ENCODE results near the gene MYH16. TPM values are rescaled to one million over a fixed set of nuclear protein-coding genes. Genes with fewer than 3 reads are reported as not detected.
A peak's percentile ranks its signal among the peaks of the same experiment; 100 is the strongest.

The MYH16 gene
- total and polyA plus RNA-seq, 2 donors (not counting 1 experiment from before 2014, with no cell fraction given), result not detected

GRCh38 chr7:99325592-99326407 is 53.2 kb downstream of the MYH16 start, which contains the start of gene ARPC1A:
TSS of gene ARPC1A (plus strand) at chr7:99325898. CDS start at chr7:99333354, 7,456 bp downstream.
- Histone ChIP-seq H2AFZ (ENCODE audit: insufficient read depth, low read depth, low read length, poor library complexity, severe bottlenecking) (peak within 1 kb of the TSS; percentile 98), H4K20me1 (ENCODE audit: control insufficient read depth, insufficient read depth, low read length, poor library complexity, severe bottlenecking) (peaks cover 44% of the 10 kb centered on the region), H3K27me3 (replicated peaks in 1 of 4; ENCODE audit: control extremely low read depth in 1 of 4, control insufficient read depth in 3 of 4, insufficient read depth in 4 of 4, low read length in 3 of 4) (no peaks in the 10 kb centered on the region), H3K9me3 (ENCODE audit: control extremely low read depth in 1 of 3, control insufficient read depth in 2 of 3, insufficient read depth in 1 of 3, low read length in 2 of 3) (no peaks in the 10 kb centered on the region), H3K4me1 (ENCODE audit: control insufficient read depth in 2 of 2, insufficient read depth in 2 of 2, low read length in 2 of 2) (peaks cover 22 to 28% of the 10 kb centered on the region in 2 donors), H3K36me3 (replicated peaks in 1 of 2; ENCODE audit: control extremely low read depth in 1 of 2, control insufficient read depth in 1 of 2, extremely low read depth in 1 of 2, insufficient read depth in 2 of 2, low read length in 1 of 2) (no peaks in the 10 kb centered on the region), H3K4me2 (replicated peaks; ENCODE audit: low read depth, low read length, poor library complexity, severe bottlenecking) (peak within 1 kb of the TSS; percentile 99), H3K27ac (ENCODE audit: low read length in 2 of 2) (peak within 1 kb of the TSS; percentile 56 to 80), H3K79me2 (ENCODE audit: control insufficient read depth, insufficient read depth, low read length) (peaks cover 59% of the 10 kb centered on the region), H3K9ac (ENCODE audit: low read length) (peak within 1 kb of the TSS; percentile 81), H3K4me3 (ENCODE audit: control extremely low read depth in 1 of 5, extremely low read depth in 1 of 5, insufficient read depth in 1 of 5, low read depth in 2 of 5, low read length in 4 of 5) (peak within 1 kb of the TSS; percentile 88 to 99 (median 91))
- intact Hi-C loops (cut with micrococcal nuclease), result loop anchor here (1.0 to 5.0 kb wide), 4 partner anchors 49 to 292 kb away; partner anchors contain the start of genes ARPC1B, ATP5MF, BUD31 and PDAP1
- H3K27me3 Mint-ChIP-seq, result no peaks in the 10 kb centered on the region
- under 1% methylated on average over 81 of the region's 82 CpGs for WGBS (ENCODE audit: insufficient coverage)
- peak; percentile 90 for ATAC-seq (ENCODE audit: low read depth)
- H3K4me3 Mint-ChIP-seq, result peak within 1 kb of the TSS; percentile 85
- H3K9me3 Mint-ChIP-seq (ENCODE audit: insufficient read depth), result no peaks in the 10 kb centered on the region
- ChIA-PET CTCF (interaction anchor here (1.0 to 1.1 kb wide), 2 partner anchors 11 to 286 kb away, joined by 3 read pairs; no protein-coding TSS in a partner anchor), POLR2A (interaction anchor here (0.5 to 1.0 kb wide), 4 partner anchors 83 to 1313 kb away, joined by 3 to 4 read pairs (median 3); partner anchors contain the start of genes BUD31 and ZNF655)
- peak within 1 kb of the TSS; percentile 92 for H3K27ac Mint-ChIP-seq
- no peak for TF ChIP-seq CTCF (IDR thresholded peaks at IDR 0.05)
- no peak for TF ChIP-seq EZH2 (IDR thresholded peaks at IDR 0.05; ENCODE audit: borderline replicate concordance, insufficient read depth, low read depth, low read length, poor library complexity, severe bottlenecking)
- peak; percentile 95 for DNase-seq
- peaks cover 36% of the 10 kb centered on the region for H3K4me1 Mint-ChIP-seq

Measured in B cell (primary cell).